ENCODE results near the gene PDZD4. TPM values are rescaled to one million over a fixed set of nuclear protein-coding genes. Genes with fewer than 3 reads are reported as not detected.

PDZD4 gene
- polyA plus RNA-seq, 1 donor = 10.5 TPM

- WGBS (ENCODE audit: insufficient coverage, low lambda C conversion rate) = no CpG with 5 or more reads among the region's 24 CpGs
- H3K36me3 ChIP-seq (ENCODE audit: control insufficient read depth, insufficient read depth, low read length) = peaks cover 19% of the 10 kb centered on the region
These were observed 46.8 kb downstream of the PDZD4 start for GRCh38 chrX:153783378-153784013.

GRCh38 chrX:153782871-153783270, 47.5 kb downstream of the PDZD4 start:
- DNase-seq = no peak
- H3K27me3 ChIP-seq (ENCODE audit: control insufficient read depth, insufficient read depth, low read length) = peaks cover 11% of the 10 kb centered on the region
- H3K36me3 ChIP-seq (ENCODE audit: control insufficient read depth, insufficient read depth, low read length) = peaks cover 17% of the 10 kb centered on the region
- H3K9me3 ChIP-seq (ENCODE audit: control insufficient read depth, low read depth, low read length) = peaks cover 3% of the 10 kb centered on the region
- H3K4me3 ChIP-seq (ENCODE audit: low read length) = no peak overlapping the region
- no peaks in the 10 kb centered on the region for H3K4me1 ChIP-seq (ENCODE audit: control insufficient read depth, insufficient read depth, low read length)
- WGBS (ENCODE audit: insufficient coverage, low lambda C conversion rate) = no CpG with 5 or more reads among the region's 14 CpGs
- H3K27ac ChIP-seq (ENCODE audit: low read length) = no peak overlapping the region

More at GRCh38 chrX:153783378-153784013, 46.8 kb downstream of the PDZD4 start:
- Histone ChIP-seq H3K4me1 (ENCODE audit: control insufficient read depth, insufficient read depth, low read length) (no peaks in the 10 kb centered on the region), H3K27me3 (ENCODE audit: control insufficient read depth, insufficient read depth, low read length) (peaks cover 11% of the 10 kb centered on the region), H3K27ac (ENCODE audit: low read length) (no peak overlapping the region), H3K9me3 (ENCODE audit: control insufficient read depth, low read depth, low read length) (peaks cover 3% of the 10 kb centered on the region), H3K4me3 (ENCODE audit: low read length) (no peak overlapping the region)
- no peak for DNase-seq

GRCh38 chrX:153782313-153782712, 48.0 kb downstream of the PDZD4 start:
- no CpG with 5 or more reads among the region's 11 CpGs for WGBS (ENCODE audit: insufficient coverage, low lambda C conversion rate)
- H3K27ac ChIP-seq (ENCODE audit: low read length) = no peak overlapping the region
- no peak for DNase-seq
- no peak overlapping the region for H3K4me3 ChIP-seq (ENCODE audit: low read length)
- H3K4me1 ChIP-seq (ENCODE audit: control insufficient read depth, insufficient read depth, low read length) = no peaks in the 10 kb centered on the region
- H3K36me3 ChIP-seq (ENCODE audit: control insufficient read depth, insufficient read depth, low read length) = peaks cover 15% of the 10 kb centered on the region
- H3K9me3 ChIP-seq (ENCODE audit: control insufficient read depth, low read depth, low read length) = peaks cover 3% of the 10 kb centered on the region
- peaks cover 11% of the 10 kb centered on the region for H3K27me3 ChIP-seq (ENCODE audit: control insufficient read depth, insufficient read depth, low read length)

- Histone ChIP-seq H3K36me3 (ENCODE audit: control insufficient read depth, insufficient read depth, low read length) (peaks cover 8% of the 10 kb centered on the region), H3K4me3 (ENCODE audit: low read length) (no peak overlapping the region), H3K27ac (ENCODE audit: low read length) (no peak overlapping the region), H3K9me3 (ENCODE audit: control insufficient read depth, low read depth, low read length) (peaks cover 3% of the 10 kb centered on the region), H3K27me3 (ENCODE audit: control insufficient read depth, insufficient read depth, low read length) (peaks cover 11% of the 10 kb centered on the region), H3K4me1 (ENCODE audit: control insufficient read depth, insufficient read depth, low read length) (no peaks in the 10 kb centered on the region)
- WGBS (ENCODE audit: insufficient coverage, low lambda C conversion rate) = no CpG with 5 or more reads among the region's 24 CpGs
- DNase-seq = no peak
These were observed 48.8 kb downstream of the PDZD4 start for GRCh38 chrX:153781428-153782047.

- H3K27me3 ChIP-seq (ENCODE audit: control insufficient read depth, insufficient read depth, low read length) = peaks cover 11% of the 10 kb centered on the region
- no peak for DNase-seq
- no peaks in the 10 kb centered on the region for H3K4me1 ChIP-seq (ENCODE audit: control insufficient read depth, insufficient read depth, low read length)
- peaks cover 2% of the 10 kb centered on the region for H3K36me3 ChIP-seq (ENCODE audit: control insufficient read depth, insufficient read depth, low read length)
- no CpG with 5 or more reads among the region's 52 CpGs for whole genome bisulfite sequencing (ENCODE audit: insufficient coverage, low lambda C conversion rate)
- H3K9me3 ChIP-seq (ENCODE audit: control insufficient read depth, low read depth, low read length) = peaks cover 3% of the 10 kb centered on the region
- no peak within 1 kb of the TSS for H3K4me3 ChIP-seq (ENCODE audit: low read length)
- H3K27ac ChIP-seq (ENCODE audit: low read length) = no peak within 1 kb of the TSS
These were observed 49.5 kb downstream of the PDZD4 start, which contains the start of gene SRPK3 for GRCh38 chrX:153780678-153781427. TSS of gene SRPK3 (plus strand) at chrX:153781041. CDS start at chrX:153781087, 46 bp downstream.

- no CpG with 5 or more reads among the region's 18 CpGs for WGBS (ENCODE audit: insufficient coverage, low lambda C conversion rate)
- no peak overlapping the region for H3K4me3 ChIP-seq (ENCODE audit: low read length)
These were observed 50.3 kb downstream of the PDZD4 start for GRCh38 chrX:153779891-153780677.

GRCh38 chrX:153778684-153779101, 51.7 kb downstream of the PDZD4 start:
- WGBS (ENCODE audit: insufficient coverage, low lambda C conversion rate) = no CpG with 5 or more reads among the region's 16 CpGs

More at GRCh38 chrX:153779891-153780677, 50.3 kb downstream of the PDZD4 start:
- DNase-seq = no peak
- Histone ChIP-seq H3K27me3 (ENCODE audit: control insufficient read depth, insufficient read depth, low read length) (peaks cover 11% of the 10 kb centered on the region), H3K9me3 (ENCODE audit: control insufficient read depth, low read depth, low read length) (peaks cover 3% of the 10 kb centered on the region), H3K36me3 (ENCODE audit: control insufficient read depth, insufficient read depth, low read length) (no peaks in the 10 kb centered on the region), H3K4me1 (ENCODE audit: control insufficient read depth, insufficient read depth, low read length) (no peaks in the 10 kb centered on the region), H3K27ac (ENCODE audit: low read length) (no peak overlapping the region)

GRCh38 chrX:153778181-153778580, 52.2 kb downstream of the PDZD4 start:
- H3K4me3 ChIP-seq (ENCODE audit: low read length) = no peak overlapping the region
- no peak overlapping the region for H3K27ac ChIP-seq (ENCODE audit: low read length)
- peaks cover 3% of the 10 kb centered on the region for H3K9me3 ChIP-seq (ENCODE audit: control insufficient read depth, low read depth, low read length)
- WGBS (ENCODE audit: insufficient coverage, low lambda C conversion rate) = no CpG with 5 or more reads among the region's 17 CpGs
- no peaks in the 10 kb centered on the region for H3K4me1 ChIP-seq (ENCODE audit: control insufficient read depth, insufficient read depth, low read length)
- no peaks in the 10 kb centered on the region for H3K36me3 ChIP-seq (ENCODE audit: control insufficient read depth, insufficient read depth, low read length)
- no peak for DNase-seq
- H3K27me3 ChIP-seq (ENCODE audit: control insufficient read depth, insufficient read depth, low read length) = peaks cover 11% of the 10 kb centered on the region

More at GRCh38 chrX:153778684-153779101, 51.7 kb downstream of the PDZD4 start:
- peaks cover 11% of the 10 kb centered on the region for H3K27me3 ChIP-seq (ENCODE audit: control insufficient read depth, insufficient read depth, low read length)
- no peaks in the 10 kb centered on the region for H3K36me3 ChIP-seq (ENCODE audit: control insufficient read depth, insufficient read depth, low read length)
- no peak for DNase-seq
- H3K4me3 ChIP-seq (ENCODE audit: low read length) = no peak overlapping the region
- H3K4me1 ChIP-seq (ENCODE audit: control insufficient read depth, insufficient read depth, low read length) = no peaks in the 10 kb centered on the region
- peaks cover 3% of the 10 kb centered on the region for H3K9me3 ChIP-seq (ENCODE audit: control insufficient read depth, low read depth, low read length)
- no peak overlapping the region for H3K27ac ChIP-seq (ENCODE audit: low read length)

- Histone ChIP-seq H3K36me3 (ENCODE audit: control insufficient read depth, insufficient read depth, low read length) (no peaks in the 10 kb centered on the region), H3K27ac (ENCODE audit: low read length) (no peak overlapping the region), H3K4me3 (ENCODE audit: low read length) (no peak overlapping the region), H3K27me3 (ENCODE audit: control insufficient read depth, insufficient read depth, low read length) (peaks cover 11% of the 10 kb centered on the region), H3K4me1 (ENCODE audit: control insufficient read depth, insufficient read depth, low read length) (no peaks in the 10 kb centered on the region), H3K9me3 (ENCODE audit: control insufficient read depth, low read depth, low read length) (peaks cover 3% of the 10 kb centered on the region)
- DNase-seq = no peak
- WGBS (ENCODE audit: insufficient coverage, low lambda C conversion rate) = no CpG with 5 or more reads among the region's 34 CpGs
These were observed 52.9 kb downstream of the PDZD4 start for GRCh38 chrX:153777261-153778090.

Measured in large intestine (tissue), 3 donors.